ENCODE results near the gene TMEM237.

The TMEM237 gene

DNA sequence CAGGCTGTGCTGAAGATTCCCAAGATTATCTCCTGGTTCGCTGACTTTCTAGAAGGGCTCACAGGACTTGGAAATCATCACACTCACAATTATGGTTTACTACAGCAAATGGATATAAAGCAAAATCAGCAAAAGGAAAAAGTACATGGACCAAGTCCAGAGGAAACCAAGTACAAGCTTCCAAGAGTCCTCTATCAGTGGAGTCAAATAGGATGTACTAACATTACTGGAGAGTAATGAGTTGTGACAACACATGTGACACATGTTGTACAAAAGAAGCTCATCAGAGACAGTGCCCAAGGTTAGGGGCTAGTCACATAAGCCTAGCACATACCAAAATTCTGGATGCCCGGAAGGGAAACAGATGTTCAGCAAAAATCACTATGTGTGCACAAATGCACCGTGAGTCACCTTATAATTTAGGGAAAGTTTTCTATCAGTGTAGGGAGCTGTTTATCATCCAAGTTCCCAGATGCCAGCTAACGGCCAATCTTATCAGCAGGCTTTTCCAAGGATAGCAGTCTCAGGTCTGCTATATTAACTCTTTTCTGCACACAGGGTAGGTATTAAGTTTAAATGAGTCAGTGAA, 9.5 kb downstream of the TMEM237 start:
- H3K4me3 Mint-ChIP-seq = no peak overlapping the region
- DNase-seq (ENCODE audit: low spot score in 2 of 2) (no peak), ATAC-seq (replicated peaks; ENCODE audit: extremely low read depth, poor library complexity, severe bottlenecking) (no peak)
- H3K9me3 Mint-ChIP-seq = no peaks in the 10 kb centered on the region
- H3K36me3 Mint-ChIP-seq (ENCODE audit: insufficient read depth) = peaks cover 1% of the 10 kb centered on the region
- no peak overlapping the region for H3K27ac Mint-ChIP-seq (ENCODE audit: low read depth)
- H3K27me3 Mint-ChIP-seq = no peaks in the 10 kb centered on the region
- no peaks in the 10 kb centered on the region for H3K4me1 Mint-ChIP-seq

- H3K4me1 Mint-ChIP-seq = no peaks in the 10 kb centered on the region
- H3K36me3 Mint-ChIP-seq (ENCODE audit: insufficient read depth) = peaks cover 1% of the 10 kb centered on the region
- no peaks in the 10 kb centered on the region for H3K9me3 Mint-ChIP-seq
- ATAC-seq (replicated peaks; ENCODE audit: extremely low read depth, poor library complexity, severe bottlenecking) (no peak), DNase-seq (ENCODE audit: low spot score in 2 of 2) (no peak)
- H3K4me3 Mint-ChIP-seq = no peak overlapping the region
- no peak overlapping the region for H3K27ac Mint-ChIP-seq (ENCODE audit: low read depth)
- H3K27me3 Mint-ChIP-seq = no peaks in the 10 kb centered on the region
These were observed 12.3 kb downstream of the TMEM237 start for GRCh38 chr2:201631041-201631440.

DNA sequence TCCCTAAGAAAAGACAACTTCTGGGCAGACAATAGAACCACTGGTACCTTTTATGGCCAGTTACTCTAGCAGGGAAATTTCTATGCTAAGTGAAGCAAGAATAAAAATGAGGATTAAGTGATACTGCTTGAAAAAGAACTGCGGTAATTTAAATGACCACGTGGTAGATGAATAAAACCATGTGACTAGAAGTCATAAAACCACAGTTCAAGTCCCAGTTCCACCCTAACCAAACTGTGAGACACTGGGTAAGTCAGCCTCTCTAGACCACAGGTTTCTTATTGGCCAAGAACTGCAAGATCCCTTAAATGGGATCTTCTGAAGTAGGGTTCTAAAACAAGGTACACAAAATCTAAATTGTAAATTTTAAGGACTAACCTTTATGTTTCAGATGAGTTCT, 12.7 kb downstream of the TMEM237 start:
- Mint-ChIP-seq H3K27ac (ENCODE audit: low read depth) (no peak overlapping the region), H3K27me3 (no peaks in the 10 kb centered on the region), H3K4me1 (no peaks in the 10 kb centered on the region), H3K4me3 (no peak overlapping the region), H3K9me3 (no peaks in the 10 kb centered on the region), H3K36me3 (ENCODE audit: insufficient read depth) (peaks cover 1% of the 10 kb centered on the region)
- no peak for DNase-seq (ENCODE audit: low spot score in 2 of 2)
- no peak for ATAC-seq (replicated peaks; ENCODE audit: extremely low read depth, poor library complexity, severe bottlenecking)

GRCh38 chr2:201628545-201628944, 14.8 kb downstream of the TMEM237 start:
- Mint-ChIP-seq H3K4me1 (no peaks in the 10 kb centered on the region), H3K27ac (ENCODE audit: low read depth) (no peak overlapping the region), H3K36me3 (ENCODE audit: insufficient read depth) (peaks cover 1% of the 10 kb centered on the region), H3K4me3 (no peak overlapping the region), H3K27me3 (no peaks in the 10 kb centered on the region), H3K9me3 (no peaks in the 10 kb centered on the region)
- ATAC-seq (replicated peaks; ENCODE audit: extremely low read depth, poor library complexity, severe bottlenecking) (no peak), DNase-seq (ENCODE audit: low spot score in 2 of 2) (no peak)

DNA sequence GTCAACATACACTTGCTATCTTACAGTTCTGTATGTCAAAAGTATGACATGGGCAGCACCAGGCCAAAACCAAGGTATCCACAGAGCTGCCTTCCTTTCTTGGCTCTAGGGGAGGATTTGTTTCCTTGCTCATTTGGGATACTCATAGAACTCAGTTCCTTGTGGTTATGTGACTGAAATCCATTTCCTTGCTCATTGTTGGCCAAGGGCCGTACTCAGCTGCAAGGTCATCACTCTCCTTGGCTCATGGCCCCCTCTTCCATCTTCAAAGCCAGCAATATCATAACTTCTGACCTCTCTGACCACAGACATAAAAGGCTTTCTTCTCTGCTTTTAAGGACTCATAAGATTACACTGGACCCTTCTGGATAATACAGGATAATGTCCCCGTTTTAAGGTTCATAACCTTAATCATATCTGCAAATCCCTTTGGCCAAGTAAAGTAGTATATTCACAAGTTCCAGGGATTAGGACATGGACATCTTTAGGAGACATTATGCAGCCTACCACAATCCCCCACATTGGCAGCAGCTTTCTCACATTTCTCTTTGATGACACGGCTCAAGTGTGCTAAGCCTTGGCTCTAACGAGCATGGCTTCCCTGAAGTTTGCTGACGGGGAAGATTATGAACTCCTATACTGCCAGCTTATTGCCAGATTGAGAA, 20.9 kb downstream of the TMEM237 start:
- H3K27ac Mint-ChIP-seq (ENCODE audit: low read depth) = no peak overlapping the region
- H3K4me3 Mint-ChIP-seq = no peak overlapping the region
- no peaks in the 10 kb centered on the region for H3K4me1 Mint-ChIP-seq
- H3K27me3 Mint-ChIP-seq = no peaks in the 10 kb centered on the region
- no peaks in the 10 kb centered on the region for H3K9me3 Mint-ChIP-seq
- no peaks in the 10 kb centered on the region for H3K36me3 Mint-ChIP-seq (ENCODE audit: insufficient read depth)
- no peak for DNase-seq (ENCODE audit: low spot score in 2 of 2)
- ATAC-seq (replicated peaks; ENCODE audit: extremely low read depth, poor library complexity, severe bottlenecking) = no peak

DNA sequence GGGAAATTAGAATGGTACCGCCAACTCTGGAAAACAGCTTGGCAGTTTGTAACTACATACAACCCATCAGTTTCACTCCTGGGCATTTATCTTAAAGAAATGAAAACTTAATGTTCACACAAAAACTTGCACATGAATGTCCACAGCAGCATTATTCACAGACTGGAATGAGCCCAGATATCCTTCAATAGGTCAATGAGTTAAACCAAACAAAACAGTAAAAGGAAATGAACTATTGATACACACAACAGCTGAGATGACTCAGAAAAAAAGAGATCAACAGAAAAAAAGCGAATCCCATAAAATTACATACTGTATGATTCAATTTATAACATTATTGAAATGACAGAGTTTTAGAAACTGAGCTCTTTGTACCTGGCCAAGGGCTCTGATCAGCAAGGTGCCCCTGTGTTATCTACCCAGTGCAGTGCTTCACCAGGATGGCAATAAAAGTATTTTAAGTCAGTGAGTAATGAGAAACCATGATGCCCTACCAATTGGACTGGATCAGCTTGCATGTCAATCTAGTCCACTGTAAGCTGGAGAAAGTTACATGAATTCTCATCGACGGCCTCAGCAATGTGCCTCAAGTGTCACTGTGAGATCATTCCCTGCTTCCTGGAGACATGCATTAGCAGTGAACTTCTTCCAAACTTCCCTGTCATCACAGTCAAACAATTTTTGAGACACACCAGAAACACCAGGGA, 21.9 kb downstream of the TMEM237 start:
- H3K9me3 Mint-ChIP-seq = no peaks in the 10 kb centered on the region
- no peaks in the 10 kb centered on the region for H3K27me3 Mint-ChIP-seq
- no peak overlapping the region for H3K27ac Mint-ChIP-seq (ENCODE audit: low read depth)
- H3K4me1 Mint-ChIP-seq = no peaks in the 10 kb centered on the region
- no peak overlapping the region for H3K4me3 Mint-ChIP-seq
- DNase-seq (ENCODE audit: low spot score in 2 of 2) = no peak
- H3K36me3 Mint-ChIP-seq (ENCODE audit: insufficient read depth) = no peaks in the 10 kb centered on the region
- ATAC-seq (replicated peaks; ENCODE audit: extremely low read depth, poor library complexity, severe bottlenecking) = no peak

DNA sequence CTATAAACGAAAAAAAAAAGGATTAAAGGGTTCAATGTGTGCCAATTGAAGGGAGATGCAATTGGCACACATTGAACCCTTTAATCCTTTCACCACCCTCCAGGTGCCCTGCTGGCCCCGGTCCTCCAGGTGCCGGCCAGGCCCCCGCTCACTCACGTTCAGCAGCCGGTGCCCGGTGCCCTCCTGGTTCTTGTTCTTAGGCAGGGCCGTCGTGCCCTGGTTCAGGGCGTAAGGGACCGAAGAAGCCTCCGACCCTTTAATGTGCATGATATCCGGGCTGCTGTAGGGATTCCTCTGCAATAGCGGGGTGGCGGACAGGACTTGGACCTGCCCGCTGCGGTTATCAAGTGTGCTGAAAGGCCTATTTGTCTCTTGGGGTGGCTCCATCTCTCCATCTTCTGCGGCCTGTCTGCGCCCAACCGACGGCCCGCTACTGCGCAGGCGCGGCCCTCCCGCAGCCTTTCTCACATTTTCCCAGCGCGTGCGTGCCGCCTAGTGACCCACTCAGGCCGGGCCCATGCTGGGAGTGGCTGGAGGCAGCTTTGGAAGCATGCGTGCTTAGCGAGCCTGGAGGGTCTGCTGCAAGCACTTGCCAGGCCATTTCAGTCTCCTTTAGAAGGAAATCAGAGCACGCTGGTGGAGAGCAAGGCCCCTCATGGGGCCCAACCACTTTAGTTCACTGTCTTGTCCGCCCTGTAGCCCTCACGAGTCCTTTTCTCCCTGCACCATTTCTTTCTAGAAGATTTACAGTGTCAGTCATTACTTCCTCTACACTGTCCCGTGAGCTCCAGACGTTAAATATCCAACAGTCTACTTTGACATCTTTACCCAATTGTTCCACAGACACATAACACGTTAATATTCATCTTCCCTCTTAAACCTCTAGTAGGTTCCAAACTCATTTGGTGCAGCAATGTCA, 24.3 kb downstream of the TMEM237 start:
- Mint-ChIP-seq H3K4me1 (no peaks in the 10 kb centered on the region), H3K4me3 (no peak overlapping the region), H3K27me3 (peaks cover 5% of the 10 kb centered on the region), H3K27ac (ENCODE audit: low read depth) (no peak overlapping the region), H3K9me3 (no peaks in the 10 kb centered on the region), H3K36me3 (ENCODE audit: insufficient read depth) (no peaks in the 10 kb centered on the region)
- ATAC-seq (replicated peaks; ENCODE audit: extremely low read depth, poor library complexity, severe bottlenecking) (no peak), DNase-seq (ENCODE audit: low spot score in 2 of 2) (no peak)

DNA sequence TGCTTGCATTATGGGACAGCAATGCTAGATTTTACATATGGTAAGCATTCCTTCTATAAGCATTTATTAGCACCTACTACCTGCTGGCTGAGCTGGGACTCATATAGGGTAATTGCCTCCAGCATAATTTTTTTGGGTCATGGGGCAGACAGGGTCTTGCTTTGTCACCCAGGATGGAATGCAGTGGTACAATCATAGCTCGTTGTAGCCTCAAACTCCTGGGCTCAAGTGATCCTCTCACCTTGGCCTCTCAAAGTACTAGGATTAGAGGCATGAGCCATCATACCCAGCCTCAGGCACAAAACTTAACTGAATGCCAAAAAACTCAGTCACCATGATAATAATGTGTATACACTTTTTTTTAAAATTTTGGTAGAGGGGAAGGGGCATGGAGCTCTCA, 35.3 kb downstream of the TMEM237 start:
- ATAC-seq (replicated peaks; ENCODE audit: extremely low read depth, poor library complexity, severe bottlenecking) = no peak
- Mint-ChIP-seq H3K4me1 (no peaks in the 10 kb centered on the region), H3K36me3 (ENCODE audit: insufficient read depth) (no peaks in the 10 kb centered on the region), H3K27ac (ENCODE audit: low read depth) (no peak overlapping the region), H3K9me3 (no peaks in the 10 kb centered on the region), H3K4me3 (no peak overlapping the region), H3K27me3 (peaks cover 68% of the 10 kb centered on the region)
- no peak for DNase-seq (ENCODE audit: low spot score in 2 of 2)

GRCh38 chr2:201607568-201607967, 35.7 kb downstream of the TMEM237 start:
- H3K36me3 Mint-ChIP-seq (ENCODE audit: insufficient read depth) = no peaks in the 10 kb centered on the region
- no peaks in the 10 kb centered on the region for H3K4me1 Mint-ChIP-seq
- H3K27ac Mint-ChIP-seq (ENCODE audit: low read depth) = no peak overlapping the region
- peaks cover 68% of the 10 kb centered on the region for H3K27me3 Mint-ChIP-seq
- ATAC-seq (replicated peaks; ENCODE audit: extremely low read depth, poor library complexity, severe bottlenecking) (no peak), DNase-seq (ENCODE audit: low spot score in 2 of 2) (no peak)
- no peak overlapping the region for H3K4me3 Mint-ChIP-seq
- H3K9me3 Mint-ChIP-seq = no peaks in the 10 kb centered on the region

GRCh38 chr2:201600906-201601305, 42.4 kb downstream of the TMEM237 start:
- Mint-ChIP-seq H3K4me1 (no peaks in the 10 kb centered on the region), H3K4me3 (no peak overlapping the region), H3K9me3 (peaks cover 20% of the 10 kb centered on the region), H3K27ac (ENCODE audit: low read depth) (no peak overlapping the region), H3K27me3 (peaks cover 59% of the 10 kb centered on the region), H3K36me3 (ENCODE audit: insufficient read depth) (no peaks in the 10 kb centered on the region)
- ATAC-seq (replicated peaks; ENCODE audit: extremely low read depth, poor library complexity, severe bottlenecking) = no peak
- DNase-seq (ENCODE audit: low spot score in 2 of 2) = no peak

- H3K9me3 Mint-ChIP-seq = peaks cover 20% of the 10 kb centered on the region
- ATAC-seq (replicated peaks; ENCODE audit: extremely low read depth, poor library complexity, severe bottlenecking) = no peak
- H3K36me3 Mint-ChIP-seq (ENCODE audit: insufficient read depth) = peaks cover 2% of the 10 kb centered on the region
- no peak overlapping the region for H3K4me3 Mint-ChIP-seq
- H3K4me1 Mint-ChIP-seq = no peaks in the 10 kb centered on the region
- H3K27ac Mint-ChIP-seq (ENCODE audit: low read depth) = no peak overlapping the region
- peaks cover 34% of the 10 kb centered on the region for H3K27me3 Mint-ChIP-seq
- no peak for DNase-seq (ENCODE audit: low spot score in 2 of 2)
These were observed 45.9 kb downstream of the TMEM237 start for GRCh38 chr2:201597397-201597796.

GRCh38 chr2:201580486-201580885, 62.8 kb downstream of the TMEM237 start:
- ATAC-seq (replicated peaks; ENCODE audit: extremely low read depth, poor library complexity, severe bottlenecking) = no peak
- no peak overlapping the region for H3K27ac Mint-ChIP-seq (ENCODE audit: low read depth)
- H3K4me3 Mint-ChIP-seq = no peak overlapping the region
- no peak for DNase-seq (ENCODE audit: low spot score in 2 of 2)
- no peaks in the 10 kb centered on the region for H3K36me3 Mint-ChIP-seq (ENCODE audit: insufficient read depth)
- H3K27me3 Mint-ChIP-seq = peaks cover 56% of the 10 kb centered on the region
- no peaks in the 10 kb centered on the region for H3K9me3 Mint-ChIP-seq
- no peaks in the 10 kb centered on the region for H3K4me1 Mint-ChIP-seq
